Thoracic aorta (tissue), 2 donors: ENCODE measurements around the gene TRPC4AP. TPM values are rescaled to one million over a fixed set of nuclear protein-coding genes. Genes with fewer than 3 reads are reported as not detected.
"Not testable (repeated sequence)": the region's sequence is repeated elsewhere in the genome, so short reads cannot be mapped to it uniquely, and the experiment has no call there.

Experiments used
- ATAC-seq: fragments of 150-250 bp; one replicate; pipeline ENCODE4 v1.8.0; 2017; ENCODE audit warnings: low read depth; ENCODE audit not compliant: insufficient number of reproducible peaks, low FRiP score
- DNase-seq: peaks from one replicate; pipeline ENCODE4 v3.0.0-alpha.2; 2020; ENCODE audit warnings: low spot score
- H3K27ac ChIP-seq, 2 donors: fragments of 200-600 bp; sonication (generic); 1 replicate in 1 of 2; 2 replicates in 1 of 2; pipeline ENCODE4 v1.5.1; 2016; ENCODE audit warnings: mild to moderate bottlenecking in 2 of 2, moderate library complexity in 2 of 2
- H3K27me3 ChIP-seq: fragments of 200-600 bp; sonication (generic); replicated peaks from 2 replicates; pipeline ENCODE4 v1.6.0; 2016; ENCODE audit warnings: mild to moderate bottlenecking; ENCODE audit not compliant: insufficient read depth
- H3K36me3 ChIP-seq: fragments of 200-600 bp; sonication (generic); one replicate; pipeline ENCODE4 v1.5.1; 2016
- H3K4me1 ChIP-seq, 2 donors: fragments of 200-600 bp; sonication (generic); 1 replicate in 1 of 2; 2 replicates in 1 of 2; pipeline versions ENCODE4 v1.5.1 to v1.6.0; 2016; ENCODE audit warnings: low read depth in 2 of 2, mild to moderate bottlenecking in 1 of 2; ENCODE audit not compliant: control insufficient read depth in 1 of 2
- H3K4me3 ChIP-seq: fragments of 200-600 bp; sonication (generic); 2 replicates; pipeline ENCODE4 v1.5.1; 2016; ENCODE audit warnings: mild to moderate bottlenecking
- H3K9me3 ChIP-seq: fragments of 200-600 bp; sonication (generic); 2 replicates; pipeline ENCODE4 v1.5.1; 2016
- total RNA-seq, 2 donors: library from RNA; depleted of rRNA; stranded (reverse); fragments of >200 nt; gene quantifications; one replicate each; pipeline versions ENCODE4 v1.1.0 to v1.2.3, GENCODE V29; 2016
- TF ChIP-seq, protein P1 (sequence below): fragments of 200-600 bp; sonication (generic); IDR thresholded peaks from one replicate; pipeline ENCODE4 v1.5.1; 2019; ENCODE audit warnings: antibody characterized with exemption

Gene TRPC4AP
- total RNA-seq, 2 donors from 2014 or later: 65.8 to 73.6 TPM

- Histone ChIP-seq H3K4me1 (peaks cover 15 to 42% of the 10 kb centered on the region in 2 donors), H3K27me3 (no peaks in the 10 kb centered on the region), H3K36me3 (no peaks in the 10 kb centered on the region), H3K9me3 (no peaks in the 10 kb centered on the region), H3K27ac (no peak overlapping the region), H3K4me3 (no peak overlapping the region)
- TF ChIP-seq, protein P1, sequence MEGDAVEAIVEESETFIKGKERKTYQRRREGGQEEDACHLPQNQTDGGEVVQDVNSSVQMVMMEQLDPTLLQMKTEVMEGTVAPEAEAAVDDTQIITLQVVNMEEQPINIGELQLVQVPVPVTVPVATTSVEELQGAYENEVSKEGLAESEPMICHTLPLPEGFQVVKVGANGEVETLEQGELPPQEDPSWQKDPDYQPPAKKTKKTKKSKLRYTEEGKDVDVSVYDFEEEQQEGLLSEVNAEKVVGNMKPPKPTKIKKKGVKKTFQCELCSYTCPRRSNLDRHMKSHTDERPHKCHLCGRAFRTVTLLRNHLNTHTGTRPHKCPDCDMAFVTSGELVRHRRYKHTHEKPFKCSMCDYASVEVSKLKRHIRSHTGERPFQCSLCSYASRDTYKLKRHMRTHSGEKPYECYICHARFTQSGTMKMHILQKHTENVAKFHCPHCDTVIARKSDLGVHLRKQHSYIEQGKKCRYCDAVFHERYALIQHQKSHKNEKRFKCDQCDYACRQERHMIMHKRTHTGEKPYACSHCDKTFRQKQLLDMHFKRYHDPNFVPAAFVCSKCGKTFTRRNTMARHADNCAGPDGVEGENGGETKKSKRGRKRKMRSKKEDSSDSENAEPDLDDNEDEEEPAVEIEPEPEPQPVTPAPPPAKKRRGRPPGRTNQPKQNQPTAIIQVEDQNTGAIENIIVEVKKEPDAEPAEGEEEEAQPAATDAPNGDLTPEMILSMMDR: no peak
- ATAC-seq (no peak), DNase-seq (no peak)
These were observed 4.1 kb downstream of the TRPC4AP start for GRCh38 chr20:35088231-35089145.

DNA sequence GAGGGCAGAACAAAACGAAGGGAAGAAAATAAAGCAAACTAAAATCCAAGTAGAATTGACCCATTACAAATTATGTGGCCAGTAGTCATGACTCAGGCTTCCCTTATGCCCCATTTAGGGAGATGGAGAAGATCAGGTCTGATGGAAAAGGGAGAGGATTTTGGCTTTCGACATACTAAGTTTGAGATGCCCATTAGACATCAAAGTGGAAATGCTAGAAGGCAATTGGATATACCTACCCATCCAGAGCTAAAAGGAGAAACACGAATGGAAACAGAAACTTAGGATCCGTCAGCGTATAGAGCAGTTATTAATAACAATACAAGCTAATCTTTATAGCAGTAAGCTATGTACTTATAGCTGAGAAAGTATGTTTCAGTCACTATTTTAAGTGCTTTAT, 4.8 kb downstream of the TRPC4AP start:
- TF ChIP-seq, protein P1: no peak
- no peak for ATAC-seq
- H3K4me1 ChIP-seq: peaks cover 19 to 45% of the 10 kb centered on the region in 2 donors
- H3K4me3 ChIP-seq: no peak overlapping the region
- no peak overlapping the region for H3K27ac ChIP-seq
- DNase-seq: no peak
- no peaks in the 10 kb centered on the region for H3K36me3 ChIP-seq
- H3K9me3 ChIP-seq: no peaks in the 10 kb centered on the region
- no peaks in the 10 kb centered on the region for H3K27me3 ChIP-seq

DNA sequence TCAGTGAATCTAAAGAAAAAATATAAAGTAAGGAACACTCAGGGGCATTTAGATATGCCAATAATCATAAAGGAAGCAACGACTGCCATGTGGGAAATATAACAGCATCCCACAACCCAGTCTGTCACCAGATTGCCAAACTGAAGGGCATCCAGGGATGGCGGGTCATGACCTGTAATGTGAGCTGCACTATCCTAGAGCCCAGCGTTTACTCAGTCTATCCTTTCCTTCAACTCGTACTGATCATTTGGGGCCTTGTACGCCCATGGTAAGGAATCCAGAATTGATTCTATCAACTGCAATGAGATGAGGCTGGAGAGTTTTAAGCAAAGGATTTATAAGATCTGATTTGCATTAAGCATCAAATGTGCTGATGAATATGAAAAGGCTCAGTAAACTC, 5.3 kb downstream of the TRPC4AP start:
- Histone ChIP-seq H3K4me3 (no peak overlapping the region), H3K4me1 (peaks cover 19 to 49% of the 10 kb centered on the region in 2 donors), H3K27ac (no peak overlapping the region), H3K36me3 (no peaks in the 10 kb centered on the region), H3K27me3 (no peaks in the 10 kb centered on the region), H3K9me3 (no peaks in the 10 kb centered on the region)
- DNase-seq (no peak), ATAC-seq (no peak)
- TF ChIP-seq, protein P1: no peak

DNA sequence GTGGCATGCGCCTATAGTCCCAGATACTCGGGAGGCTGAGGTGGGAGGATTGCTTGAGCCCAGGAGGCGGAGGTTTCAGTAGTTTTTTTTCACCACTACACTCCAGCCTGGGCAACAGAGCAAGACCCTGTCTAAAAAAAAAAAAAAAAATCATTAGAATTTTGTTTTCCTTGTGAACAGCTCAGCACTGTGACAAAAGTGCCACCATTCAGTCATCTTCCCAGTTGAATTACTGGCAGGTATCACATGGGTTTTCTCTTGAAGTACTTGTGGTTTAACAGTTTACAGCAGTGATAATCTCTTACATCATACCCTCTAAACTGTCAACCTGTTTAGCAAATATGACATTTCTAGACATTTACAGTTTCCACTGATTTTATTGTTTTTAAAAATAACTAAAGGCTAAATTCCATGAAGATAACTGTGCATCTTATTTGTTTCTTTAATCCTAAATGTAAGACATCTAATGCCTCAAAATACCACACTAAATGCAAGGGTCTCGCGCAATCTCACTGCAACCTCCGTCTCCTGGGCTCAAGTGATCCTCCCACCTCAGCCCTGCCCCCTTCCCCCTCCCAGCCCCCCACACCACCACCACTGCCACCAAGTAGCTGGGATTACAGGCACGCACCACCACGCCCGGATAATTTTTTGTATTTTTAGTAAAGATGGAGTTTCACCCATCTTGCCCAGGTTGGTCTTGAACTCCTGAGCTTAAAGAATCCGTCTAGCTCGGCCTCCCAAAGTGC, 7.0 kb downstream of the TRPC4AP start:
- Histone ChIP-seq H3K27ac (no peak overlapping the region), H3K36me3 (no peaks in the 10 kb centered on the region), H3K27me3 (no peaks in the 10 kb centered on the region), H3K4me3 (no peak overlapping the region), H3K9me3 (no peaks in the 10 kb centered on the region), H3K4me1 (peaks cover 14 to 54% of the 10 kb centered on the region in 2 donors)
- ATAC-seq (no peak), DNase-seq (no peak)
- TF ChIP-seq, protein P1: no peak

DNA sequence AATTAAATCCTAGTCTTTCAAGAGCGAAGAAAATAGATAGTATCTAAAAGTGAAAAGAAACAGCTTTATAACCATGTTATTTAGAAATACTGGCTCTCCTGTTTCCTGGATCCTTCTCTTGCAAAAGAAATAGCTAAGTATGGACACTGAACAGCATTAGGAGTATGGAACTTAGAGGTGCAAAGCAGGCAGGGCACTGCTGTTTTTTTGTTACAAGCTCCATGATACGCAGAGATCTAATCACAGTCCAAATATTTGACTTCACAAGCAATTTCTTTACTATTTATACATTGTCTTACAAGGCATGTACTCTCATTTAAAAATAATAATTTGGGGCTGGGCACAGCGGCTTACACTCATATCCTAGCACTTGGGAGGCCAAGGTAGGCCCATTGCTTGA, 7.6 kb downstream of the TRPC4AP start:
- ATAC-seq: no peak

GRCh38 chr20:35080348-35080642, 12.3 kb downstream of the TRPC4AP start:
- not testable (repeated sequence) for DNase-seq, H3K27ac ChIP-seq, ATAC-seq, H3K27me3 ChIP-seq, H3K9me3 ChIP-seq
- peaks cover 19% of the 10 kb centered on the region for H3K36me3 ChIP-seq
- peaks cover 19 to 40% of the 10 kb centered on the region in 2 donors for H3K4me1 ChIP-seq
- H3K4me3 ChIP-seq: peak overlapping the region; percentile 19

More for the DNA sequence above, 7.6 kb downstream of the TRPC4AP start:
- Histone ChIP-seq H3K9me3 (no peaks in the 10 kb centered on the region), H3K36me3 (no peaks in the 10 kb centered on the region), H3K4me3 (no peak overlapping the region), H3K27ac (no peak overlapping the region), H3K27me3 (no peaks in the 10 kb centered on the region), H3K4me1 (peaks cover 17 to 54% of the 10 kb centered on the region in 2 donors)
- TF ChIP-seq, protein P1: no peak
- DNase-seq: no peak
